Muscle layer of duodenum (tissue), 2 donors: ENCODE measurements around the gene PTTG1IP.

ENCODE experiments used
- H3K27ac ChIP-seq: one replicate; pipeline ENCODE4 v1.7.0; 2013; ENCODE audit warnings: mild to moderate bottlenecking, low read length
- H3K27me3 ChIP-seq: one replicate; pipeline ENCODE4 v1.7.0; 2013; ENCODE audit warnings: low read depth, mild to moderate bottlenecking, control low read depth, low read length
- H3K36me3 ChIP-seq, 2 donors: one replicate each; pipeline ENCODE4 v1.7.0; 2013; ENCODE audit warnings: low read length in 2 of 2, control low read depth in 1 of 2, mild to moderate bottlenecking in 1 of 2; ENCODE audit not compliant: insufficient read depth in 2 of 2, control insufficient read depth in 1 of 2
- H3K4me1 ChIP-seq, 2 donors: one replicate each; pipeline ENCODE4 v1.7.0; 2013; ENCODE audit warnings: low read length in 2 of 2, mild to moderate bottlenecking in 2 of 2, control low read depth in 1 of 2, moderate library complexity in 1 of 2; ENCODE audit not compliant: insufficient read depth in 2 of 2, control insufficient read depth in 1 of 2
- H3K4me3 ChIP-seq, 2 donors: one replicate each; pipeline ENCODE4 v1.7.0; 2013; ENCODE audit warnings: low read length in 2 of 2, low read depth in 1 of 2, mild to moderate bottlenecking in 1 of 2
- H3K9me3 ChIP-seq, 2 donors: one replicate each; pipeline ENCODE4 v1.7.0; 2013; ENCODE audit warnings: low read length in 2 of 2, control low read depth in 1 of 2, mild to moderate bottlenecking in 1 of 2; ENCODE audit not compliant: control insufficient read depth in 1 of 2
- donor health status: healthy.

Gene PTTG1IP

GRCh38 chr21:44853601-44854390 is 19.7 kb downstream of the PTTG1IP start:
- no peaks in the 10 kb centered on the region for H3K9me3 ChIP-seq
- H3K4me3 ChIP-seq: no peak overlapping the region
- H3K36me3 ChIP-seq: peaks cover 69 to 78% of the 10 kb centered on the region in 2 donors
- no peak overlapping the region for H3K27ac ChIP-seq
- no peaks in the 10 kb centered on the region for H3K27me3 ChIP-seq
- H3K4me1 ChIP-seq: no peaks in the 10 kb centered on the region

GRCh38 chr21:44850905-44851657 is 22.4 kb downstream of the PTTG1IP start:
- H3K27me3 ChIP-seq: no peaks in the 10 kb centered on the region
- peaks cover 59 to 68% of the 10 kb centered on the region in 2 donors for H3K36me3 ChIP-seq
- H3K4me1 ChIP-seq: peaks cover 7 to 10% of the 10 kb centered on the region in 2 donors
- H3K9me3 ChIP-seq: no peaks in the 10 kb centered on the region
- no peak overlapping the region for H3K27ac ChIP-seq
- no peak overlapping the region for H3K4me3 ChIP-seq

GRCh38 chr21:44850208-44850800 is 23.2 kb downstream of the PTTG1IP start:
- no peak overlapping the region for H3K27ac ChIP-seq
- peaks cover 7 to 18% of the 10 kb centered on the region in 2 donors for H3K4me1 ChIP-seq
- no peaks in the 10 kb centered on the region for H3K9me3 ChIP-seq
- H3K27me3 ChIP-seq: no peaks in the 10 kb centered on the region
- peaks cover 51 to 60% of the 10 kb centered on the region in 2 donors for H3K36me3 ChIP-seq
- no peak overlapping the region for H3K4me3 ChIP-seq

- Histone ChIP-seq H3K27ac (no peak overlapping the region), H3K9me3 (no peaks in the 10 kb centered on the region), H3K36me3 (peaks cover 44 to 54% of the 10 kb centered on the region in 2 donors), H3K4me3 (no peak overlapping the region), H3K27me3 (no peaks in the 10 kb centered on the region), H3K4me1 (peaks cover 7 to 19% of the 10 kb centered on the region in 2 donors)
Measured at GRCh38 chr21:44849616-44850130, 23.8 kb downstream of the PTTG1IP start.

- no peaks in the 10 kb centered on the region for H3K27me3 ChIP-seq
- no peak overlapping the region for H3K27ac ChIP-seq
- H3K4me3 ChIP-seq: no peak overlapping the region
- no peaks in the 10 kb centered on the region for H3K9me3 ChIP-seq
- H3K36me3 ChIP-seq: peaks cover 37 to 47% of the 10 kb centered on the region in 2 donors
- H3K4me1 ChIP-seq: peaks cover 7 to 19% of the 10 kb centered on the region in 2 donors
Measured at GRCh38 chr21:44848821-44849521, 24.5 kb downstream of the PTTG1IP start.

- Histone ChIP-seq H3K9me3 (no peaks in the 10 kb centered on the region), H3K36me3 (peaks cover 26 to 40% of the 10 kb centered on the region in 2 donors), H3K27me3 (no peaks in the 10 kb centered on the region), H3K4me1 (peaks cover 7 to 19% of the 10 kb centered on the region in 2 donors), H3K4me3 (no peak overlapping the region), H3K27ac (no peak overlapping the region)
Measured at GRCh38 chr21:44847261-44848056, 26.0 kb downstream of the PTTG1IP start.

GRCh38 chr21:44846485-44847260 is 26.8 kb downstream of the PTTG1IP start:
- peaks cover 25 to 32% of the 10 kb centered on the region in 2 donors for H3K36me3 ChIP-seq
- H3K4me1 ChIP-seq: peaks cover 7 to 19% of the 10 kb centered on the region in 2 donors
- H3K27ac ChIP-seq: no peak overlapping the region
- peak overlapping the region; percentile 42 to 55 for H3K4me3 ChIP-seq
- no peaks in the 10 kb centered on the region for H3K27me3 ChIP-seq
- H3K9me3 ChIP-seq: no peaks in the 10 kb centered on the region

- Histone ChIP-seq H3K9me3 (no peaks in the 10 kb centered on the region), H3K27me3 (no peaks in the 10 kb centered on the region), H3K4me3 (peak overlapping the region; percentile 42 to 55), H3K36me3 (peaks cover 20 to 27% of the 10 kb centered on the region in 2 donors), H3K27ac (no peak overlapping the region), H3K4me1 (peaks cover 7 to 19% of the 10 kb centered on the region in 2 donors)
Measured at GRCh38 chr21:44846224-44846484, 27.3 kb downstream of the PTTG1IP start.

GRCh38 chr21:44845418-44846223 is 27.9 kb downstream of the PTTG1IP start:
- Histone ChIP-seq H3K27ac (no peak overlapping the region), H3K4me3 (peak overlapping the region; percentile 42 to 55), H3K9me3 (no peaks in the 10 kb centered on the region), H3K36me3 (peaks cover 14 to 22% of the 10 kb centered on the region in 2 donors), H3K4me1 (peaks cover 7 to 19% of the 10 kb centered on the region in 2 donors), H3K27me3 (no peaks in the 10 kb centered on the region)
